SU-DHL-6 (cell line): ENCODE data around the gene PRDM16.

Experiments used
- H2AFZ ChIP-seq: fragments of 200-600 bp; sonication (generic); 2 replicates; pipeline ENCODE4 v1.6.1; 2014; ENCODE audit warnings: low read depth, mild to moderate bottlenecking, moderate library complexity, mixed read lengths, antibody characterized with exemption, low read length; ENCODE audit not compliant: severe bottlenecking
- H3F3A ChIP-seq: fragments of 200-600 bp; shearing (Covaris generic); 2 replicates; pipeline ENCODE4 v1.6.0; 2016; ENCODE audit warnings: antibody characterized with exemption, mild to moderate bottlenecking; ENCODE audit not compliant: insufficient read depth
- H3K27ac ChIP-seq: fragments of 200-600 bp; sonication (generic); 2 replicates; pipeline ENCODE4 v1.5.1; 2016; ENCODE audit warnings: low read depth, mild to moderate bottlenecking, low read length, moderate library complexity, mixed read lengths
- H3K27me3 ChIP-seq: fragments of 200-600 bp; sonication (generic), shearing (Covaris generic); 2 replicates; pipeline ENCODE4 v1.6.0; 2014; ENCODE audit warnings: mild to moderate bottlenecking, low read length
- H3K36me3 ChIP-seq: fragments of 200-600 bp; sonication (generic); 2 replicates; pipeline ENCODE4 v1.6.1; 2014; ENCODE audit warnings: mild to moderate bottlenecking, low read length, mixed read lengths
- H3K4me2 ChIP-seq: fragments of 300-600, 200-600 bp; shearing (Covaris generic), sonication (generic); 2 replicates; pipeline ENCODE4 v1.6.0; 2014; ENCODE audit warnings: low read length, low read depth, mild to moderate bottlenecking; ENCODE audit not compliant: poor library complexity, severe bottlenecking
- H3K4me3 ChIP-seq: fragments of 200-600 bp; sonication (generic); 2 replicates; pipeline ENCODE4 v1.5.1; 2014; ENCODE audit warnings: antibody characterized with exemption, low read length, mild to moderate bottlenecking, mixed read lengths; ENCODE audit not compliant: insufficient read depth, poor library complexity, severe bottlenecking
- H3K79me2 ChIP-seq: fragments of 200-600 bp; sonication (generic); 2 replicates; pipeline ENCODE4 v1.6.1; 2014; ENCODE audit warnings: mild to moderate bottlenecking, low read length, moderate library complexity; ENCODE audit not compliant: insufficient read depth
- H3K9ac ChIP-seq: fragments of 200-600 bp; sonication (generic); 2 replicates; pipeline ENCODE4 v1.7.0; 2014; ENCODE audit warnings: mild to moderate bottlenecking, low read length
- H3K9me2 ChIP-seq: fragments of 200-600 bp; sonication (generic); replicated peaks from 2 replicates; pipeline ENCODE4 v1.6.1; 2014; ENCODE audit warnings: low read length; ENCODE audit not compliant: insufficient read depth
- H3K9me3 ChIP-seq: fragments of 200-600 bp; sonication (generic); 2 replicates; pipeline ENCODE4 v1.6.1; 2014; ENCODE audit warnings: low read length, mixed read lengths; ENCODE audit not compliant: insufficient read depth
- H4K20me1 ChIP-seq: fragments of 200-600 bp; sonication (generic); 2 replicates; pipeline ENCODE4 v1.6.1; 2014; ENCODE audit warnings: low read depth, mild to moderate bottlenecking, antibody characterized with exemption, low read length, moderate library complexity, mixed read lengths
- CTCF ChIP-seq: fragments of 200-600 bp; sonication (generic); IDR thresholded peaks from one replicate; pipeline ENCODE4 v1.5.1; 2017; ENCODE audit warnings: antibody characterized with exemption, mild to moderate bottlenecking, low read length, moderate library complexity; ENCODE audit not compliant: insufficient read depth, poor library complexity, severe bottlenecking
- EZH2phosphoT487 ChIP-seq: fragments of 200-600 bp; sonication (generic), shearing (Covaris generic); conservative IDR thresholded peaks from 2 replicates; pipeline ENCODE4 v1.6.1; 2018; ENCODE audit warnings: mild to moderate bottlenecking, antibody characterized with exemption, low read length, moderate library complexity, mixed read lengths

PRDM16 gene

GRCh38 chr1:3312898-3313575, 244.0 kb downstream of the PRDM16 start:
- no peak overlapping the region for H2AFZ ChIP-seq
- H3K4me3 ChIP-seq = no peak overlapping the region
- no peak overlapping the region for H3K4me2 ChIP-seq
- H4K20me1 ChIP-seq = no peaks in the 10 kb centered on the region
- no peaks in the 10 kb centered on the region for H3F3A ChIP-seq
- TF ChIP-seq EZH2phosphoT487 (no peak), CTCF (no peak)
- H3K9me3 ChIP-seq = no peaks in the 10 kb centered on the region
- H3K36me3 ChIP-seq = no peaks in the 10 kb centered on the region
- H3K9me2 ChIP-seq = no peaks in the 10 kb centered on the region
- H3K27ac ChIP-seq = no peak overlapping the region
- H3K27me3 ChIP-seq = no peaks in the 10 kb centered on the region
- H3K79me2 ChIP-seq = no peaks in the 10 kb centered on the region
- H3K9ac ChIP-seq = no peak overlapping the region

GRCh38 chr1:3313576-3313950, 244.6 kb downstream of the PRDM16 start:
- H3K27ac ChIP-seq = no peak overlapping the region
- no peak overlapping the region for H2AFZ ChIP-seq
- no peak overlapping the region for H3K9ac ChIP-seq

GRCh38 chr1:3314491-3315381, 245.7 kb downstream of the PRDM16 start:
- Histone ChIP-seq H3K4me3 (no peak overlapping the region), H4K20me1 (no peaks in the 10 kb centered on the region), H3K9ac (no peak overlapping the region), H3K36me3 (no peaks in the 10 kb centered on the region), H3K9me3 (no peaks in the 10 kb centered on the region), H3K4me2 (no peak overlapping the region), H3K27ac (no peak overlapping the region), H2AFZ (no peak overlapping the region), H3F3A (no peaks in the 10 kb centered on the region), H3K27me3 (no peaks in the 10 kb centered on the region), H3K79me2 (no peaks in the 10 kb centered on the region), H3K9me2 (no peaks in the 10 kb centered on the region)
- TF ChIP-seq EZH2phosphoT487 (no peak), CTCF (no peak)

More at GRCh38 chr1:3313576-3313950, 244.6 kb downstream of the PRDM16 start:
- Histone ChIP-seq H3K4me2 (no peak overlapping the region), H4K20me1 (no peaks in the 10 kb centered on the region), H3F3A (no peaks in the 10 kb centered on the region), H3K79me2 (no peaks in the 10 kb centered on the region), H3K9me3 (no peaks in the 10 kb centered on the region), H3K27me3 (no peaks in the 10 kb centered on the region), H3K36me3 (no peaks in the 10 kb centered on the region), H3K4me3 (no peak overlapping the region), H3K9me2 (no peaks in the 10 kb centered on the region)
- TF ChIP-seq EZH2phosphoT487 = no peak
- no peak for TF ChIP-seq CTCF
